CD4-positive, alpha-beta T cell treated with Interferon alpha-2 for 1 hour (primary cell): ENCODE data around the gene MAPT.
"Not testable (repeated sequence)": the region's sequence is repeated elsewhere in the genome, so short reads cannot be mapped to it uniquely, and the experiment has no call there.

Source experiments
- DNase-seq, 2 donors: peaks; one replicate each; pipeline ENCODE4 v3.0.0-alpha.2; 2020 to 2022

The MAPT gene

GRCh38 chr17:45931677-45932076, 37.3 kb downstream of the MAPT start:
- DNase-seq, result no peak

- no peak for DNase-seq
Measured at GRCh38 chr17:45934044-45934979, 40.0 kb downstream of the MAPT start.

- no peak for DNase-seq
Measured at GRCh38 chr17:45935197-45935709, 40.9 kb downstream of the MAPT start.

GRCh38 chr17:45935710-45936509, 41.6 kb downstream of the MAPT start:
- DNase-seq, result no peak

- DNase-seq, result no peak
Measured at GRCh38 chr17:45936610-45937009, 42.3 kb downstream of the MAPT start.

GRCh38 chr17:45937186-45937585, 42.8 kb downstream of the MAPT start:
- not testable (repeated sequence) for DNase-seq

- no peak for DNase-seq
Measured at GRCh38 chr17:45939395-45939794, 45.0 kb downstream of the MAPT start.

- DNase-seq, result no peak
Measured at GRCh38 chr17:45940293-45940692, 45.9 kb downstream of the MAPT start.

GRCh38 chr17:45940826-45941225, 46.5 kb downstream of the MAPT start:
- DNase-seq, result no peak

GRCh38 chr17:45941395-45941794, 47.0 kb downstream of the MAPT start:
- no peak for DNase-seq

GRCh38 chr17:45942284-45942683, 47.9 kb downstream of the MAPT start:
- no peak for DNase-seq

- no peak for DNase-seq
Measured at GRCh38 chr17:45946841-45947256, 52.5 kb downstream of the MAPT start.

GRCh38 chr17:45948498-45948880, 54.1 kb downstream of the MAPT start:
- no peak for DNase-seq

GRCh38 chr17:45948881-45949624, 54.7 kb downstream of the MAPT start:
- peak; percentile 37 to 49 for DNase-seq

- DNase-seq, result no peak
Measured at GRCh38 chr17:45949755-45950320, 55.5 kb downstream of the MAPT start.

GRCh38 chr17:45950888-45951287, 56.5 kb downstream of the MAPT start:
- DNase-seq, result no peak

GRCh38 chr17:45951403-45951802, 57.0 kb downstream of the MAPT start:
- no peak for DNase-seq

- no peak for DNase-seq
Measured at GRCh38 chr17:45951941-45952340, 57.6 kb downstream of the MAPT start.

- no peak for DNase-seq
Measured at GRCh38 chr17:45952814-45953320, 58.5 kb downstream of the MAPT start.

GRCh38 chr17:45953561-45953960, 59.2 kb downstream of the MAPT start:
- no peak for DNase-seq

GRCh38 chr17:45954914-45955313, 60.6 kb downstream of the MAPT start:
- no peak for DNase-seq

- no peak for DNase-seq
Measured at GRCh38 chr17:45955326-45955725, 61.0 kb downstream of the MAPT start.
